Ishikawa (cell line): ENCODE data around the gene RADIL.

ENCODE experiments used
- EGR1 ChIP-seq: IDR thresholded peaks from 2 replicates; pipeline ENCODE4 v1.6.1; 2012
- EP300 ChIP-seq: IDR thresholded peaks from 2 replicates; pipeline ENCODE4 v1.6.1; 2012; ENCODE audit warnings: borderline replicate concordance
- FOXM1 ChIP-seq: IDR thresholded peaks from 2 replicates; pipeline ENCODE4 v1.6.1; 2012; ENCODE audit warnings: low read depth, borderline replicate concordance
- RAD21 ChIP-seq: IDR thresholded peaks from 2 replicates; pipeline ENCODE4 v1.6.1; 2012; ENCODE audit warnings: low read depth
- TCF12 ChIP-seq: IDR thresholded peaks from 2 replicates; pipeline ENCODE4 v1.6.1; 2012; ENCODE audit warnings: low read depth
- TEAD4 ChIP-seq: IDR thresholded peaks from 2 replicates; pipeline ENCODE4 v1.6.1; 2012
- YY1 ChIP-seq: IDR thresholded peaks from 2 replicates; pipeline ENCODE4 v1.6.1; 2012; ENCODE audit warnings: low read depth
- ZBTB7A ChIP-seq: IDR thresholded peaks from 2 replicates; pipeline ENCODE4 v1.6.1; 2012; ENCODE audit warnings: low read depth
- TF ChIP-seq, protein P1 (sequence below): IDR thresholded peaks from 2 replicates; pipeline ENCODE4 v1.6.1; 2012
- TF ChIP-seq, protein P2 (sequence below): IDR thresholded peaks from 2 replicates; pipeline ENCODE4 v1.6.1; 2012; ENCODE audit warnings: low read depth, mild to moderate bottlenecking

DNA sequence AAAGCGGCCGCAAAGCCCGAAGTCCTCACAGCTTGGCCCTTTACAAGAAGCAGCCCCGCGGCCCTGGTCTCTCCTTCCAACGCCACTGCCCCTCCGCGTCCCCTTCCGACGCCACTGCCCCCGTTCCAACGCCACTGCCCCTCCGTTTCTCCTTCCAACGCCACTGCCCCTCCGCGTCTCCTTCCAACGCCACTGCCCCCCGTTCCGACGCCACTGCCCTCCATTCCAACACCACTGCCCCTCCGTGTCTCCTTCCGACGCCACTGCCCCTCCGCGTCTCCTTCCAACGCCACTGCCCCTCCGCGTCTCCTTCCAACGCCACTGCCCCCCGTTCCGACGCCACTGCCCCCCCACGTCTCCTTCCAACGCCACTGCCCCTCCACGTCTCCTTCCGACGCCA is 75.0 kb downstream of the RADIL start:
- TF ChIP-seq, protein P1, sequence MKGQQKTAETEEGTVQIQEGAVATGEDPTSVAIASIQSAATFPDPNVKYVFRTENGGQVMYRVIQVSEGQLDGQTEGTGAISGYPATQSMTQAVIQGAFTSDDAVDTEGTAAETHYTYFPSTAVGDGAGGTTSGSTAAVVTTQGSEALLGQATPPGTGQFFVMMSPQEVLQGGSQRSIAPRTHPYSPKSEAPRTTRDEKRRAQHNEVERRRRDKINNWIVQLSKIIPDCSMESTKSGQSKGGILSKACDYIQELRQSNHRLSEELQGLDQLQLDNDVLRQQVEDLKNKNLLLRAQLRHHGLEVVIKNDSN = no peak
- TF ChIP-seq RAD21 (no peak), TCF12 (no peak), EGR1 (no peak), EP300 (no peak), FOXM1 (no peak), YY1 (no peak), ZBTB7A (no peak), TEAD4 (no peak)
- TF ChIP-seq, protein P2, sequence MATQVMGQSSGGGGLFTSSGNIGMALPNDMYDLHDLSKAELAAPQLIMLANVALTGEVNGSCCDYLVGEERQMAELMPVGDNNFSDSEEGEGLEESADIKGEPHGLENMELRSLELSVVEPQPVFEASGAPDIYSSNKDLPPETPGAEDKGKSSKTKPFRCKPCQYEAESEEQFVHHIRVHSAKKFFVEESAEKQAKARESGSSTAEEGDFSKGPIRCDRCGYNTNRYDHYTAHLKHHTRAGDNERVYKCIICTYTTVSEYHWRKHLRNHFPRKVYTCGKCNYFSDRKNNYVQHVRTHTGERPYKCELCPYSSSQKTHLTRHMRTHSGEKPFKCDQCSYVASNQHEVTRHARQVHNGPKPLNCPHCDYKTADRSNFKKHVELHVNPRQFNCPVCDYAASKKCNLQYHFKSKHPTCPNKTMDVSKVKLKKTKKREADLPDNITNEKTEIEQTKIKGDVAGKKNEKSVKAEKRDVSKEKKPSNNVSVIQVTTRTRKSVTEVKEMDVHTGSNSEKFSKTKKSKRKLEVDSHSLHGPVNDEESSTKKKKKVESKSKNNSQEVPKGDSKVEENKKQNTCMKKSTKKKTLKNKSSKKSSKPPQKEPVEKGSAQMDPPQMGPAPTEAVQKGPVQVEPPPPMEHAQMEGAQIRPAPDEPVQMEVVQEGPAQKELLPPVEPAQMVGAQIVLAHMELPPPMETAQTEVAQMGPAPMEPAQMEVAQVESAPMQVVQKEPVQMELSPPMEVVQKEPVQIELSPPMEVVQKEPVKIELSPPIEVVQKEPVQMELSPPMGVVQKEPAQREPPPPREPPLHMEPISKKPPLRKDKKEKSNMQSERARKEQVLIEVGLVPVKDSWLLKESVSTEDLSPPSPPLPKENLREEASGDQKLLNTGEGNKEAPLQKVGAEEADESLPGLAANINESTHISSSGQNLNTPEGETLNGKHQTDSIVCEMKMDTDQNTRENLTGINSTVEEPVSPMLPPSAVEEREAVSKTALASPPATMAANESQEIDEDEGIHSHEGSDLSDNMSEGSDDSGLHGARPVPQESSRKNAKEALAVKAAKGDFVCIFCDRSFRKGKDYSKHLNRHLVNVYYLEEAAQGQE = no peak
